ENCODE measurements around the gene LRRIQ1.

The LRRIQ1 gene

DNA sequence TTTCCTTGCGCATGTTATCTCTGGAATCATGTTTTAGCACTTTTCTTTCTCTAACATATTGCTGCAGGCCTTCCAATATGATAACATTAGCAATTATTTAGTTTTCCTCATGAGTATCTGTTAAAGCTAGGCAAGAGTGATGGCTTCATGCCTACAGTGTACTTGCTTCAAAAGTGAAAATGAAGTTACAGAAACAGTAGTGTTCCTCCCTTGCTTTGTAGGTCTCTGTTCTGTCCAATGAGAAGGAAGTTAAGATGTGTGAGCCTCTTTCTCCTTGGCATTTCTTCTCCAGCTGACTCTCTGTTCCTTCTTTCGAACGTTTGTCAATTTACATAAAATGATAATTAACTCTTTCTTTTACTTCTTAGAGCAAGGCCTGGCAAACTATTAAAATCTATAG is 22.2 kb downstream of the LRRIQ1 start:
- no peak for DNase-seq

DNA sequence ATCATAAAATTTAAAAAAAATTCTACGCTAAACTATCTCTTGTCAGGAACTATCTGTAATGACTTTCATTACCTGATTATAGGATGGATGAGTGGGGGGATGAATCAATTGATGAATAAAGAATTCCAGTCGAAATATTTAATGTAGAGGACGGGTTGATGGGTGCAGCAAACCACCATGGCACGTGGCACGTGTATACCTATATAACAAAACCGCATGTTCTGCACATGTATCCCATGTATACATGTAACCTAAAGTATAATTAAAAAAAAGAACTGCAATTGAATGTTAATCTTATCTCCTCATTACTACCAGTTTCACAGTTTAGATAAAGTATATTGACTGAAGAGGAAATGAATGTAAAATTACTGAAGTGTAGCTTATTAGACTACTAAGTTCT is 23.4 kb downstream of the LRRIQ1 start:
- DNase-seq, result no peak

GRCh38 chr12:85060916-85061315 is 24.8 kb downstream of the LRRIQ1 start:
- no peak for DNase-seq

DNA sequence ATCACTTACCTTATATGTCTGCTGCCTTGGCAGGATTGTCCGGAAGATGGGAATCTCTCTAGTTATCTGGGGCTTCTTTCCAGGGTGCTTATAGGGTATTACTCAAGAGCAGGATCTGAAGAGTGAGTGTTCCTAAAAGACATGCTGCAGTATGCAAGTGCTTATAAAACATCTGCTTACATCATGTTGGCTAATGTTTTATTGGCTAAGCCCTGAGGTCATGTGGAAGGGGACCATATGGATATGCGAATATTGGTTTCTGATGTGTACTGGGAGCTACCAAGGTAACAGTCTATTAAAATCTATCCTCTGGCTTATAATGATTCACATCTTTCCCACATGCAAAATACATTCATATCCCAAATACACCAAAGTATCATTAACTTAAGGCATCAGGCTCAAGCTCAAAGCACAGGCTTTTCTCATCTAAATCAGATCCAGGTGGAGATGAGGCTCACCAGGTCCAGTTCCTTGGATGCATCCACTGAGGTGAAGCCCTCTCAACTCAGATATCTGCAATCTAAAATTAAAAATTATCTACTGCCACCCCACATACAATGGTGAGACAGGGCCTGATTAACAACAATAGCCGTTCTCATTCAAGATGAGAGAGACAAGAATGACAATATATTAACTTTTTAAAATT is 29.8 kb downstream of the LRRIQ1 start:
- no peak for DNase-seq

GRCh38 chr12:85072826-85073225 is 36.7 kb downstream of the LRRIQ1 start:
- DNase-seq, result no peak

DNA sequence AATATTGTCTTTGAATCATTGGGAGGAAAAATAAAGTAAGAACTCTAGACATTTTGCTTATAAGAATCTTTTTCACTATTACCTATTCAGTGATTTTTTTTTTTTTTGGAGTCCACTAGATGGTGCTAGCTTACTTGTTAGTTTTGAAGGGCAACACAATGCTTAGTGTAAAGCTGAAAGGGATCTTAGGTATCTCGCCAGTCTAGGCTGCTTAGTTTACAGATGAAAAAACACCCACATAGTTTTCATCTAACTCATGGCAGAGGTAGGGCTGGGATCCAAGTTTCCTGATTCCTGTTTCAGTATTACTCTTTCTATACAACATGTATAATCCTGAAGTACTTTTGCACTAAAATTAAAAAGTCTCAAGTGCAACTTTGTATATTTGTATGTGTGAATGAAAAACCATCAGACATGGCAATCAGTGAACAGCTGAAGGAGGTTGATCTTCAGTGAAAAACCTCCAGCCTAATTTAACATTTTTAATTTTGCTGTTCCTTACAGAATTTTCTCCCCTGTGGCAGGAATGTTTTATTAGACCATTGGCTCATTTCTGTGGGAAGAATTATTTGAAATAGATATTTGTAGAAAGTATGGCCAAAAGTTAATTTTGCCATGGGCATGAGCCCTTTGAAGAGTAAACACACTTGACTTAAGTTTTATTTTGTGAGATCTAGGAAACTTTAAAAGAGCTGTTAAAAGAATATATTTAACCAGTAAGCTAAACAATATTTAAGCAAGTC is 40.7 kb downstream of the LRRIQ1 start:
- no peak for DNase-seq

- DNase-seq, result no peak
Observed at GRCh38 chr12:85085066-85085465, 48.9 kb downstream of the LRRIQ1 start.

DNA sequence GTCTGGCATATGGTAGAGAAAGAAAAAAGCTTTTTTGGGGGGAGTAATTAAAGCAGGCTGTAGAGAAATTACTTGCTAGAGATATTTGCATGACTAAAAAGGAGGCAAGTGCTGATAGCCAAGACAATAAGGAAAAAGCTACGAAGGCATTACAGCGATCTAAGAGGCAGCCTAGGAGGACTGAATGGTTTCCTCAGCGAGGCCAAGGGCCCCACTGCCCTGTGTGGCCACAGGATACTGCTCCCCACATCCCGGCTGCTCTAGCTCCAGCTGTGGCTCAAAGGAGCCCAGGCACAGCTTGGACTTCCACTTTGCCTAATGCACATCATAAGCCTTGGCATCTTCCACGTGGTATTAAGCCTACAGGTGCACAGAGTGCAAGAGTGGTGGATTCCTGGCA is 53.6 kb downstream of the LRRIQ1 start:
- DNase-seq, result no peak

DNA sequence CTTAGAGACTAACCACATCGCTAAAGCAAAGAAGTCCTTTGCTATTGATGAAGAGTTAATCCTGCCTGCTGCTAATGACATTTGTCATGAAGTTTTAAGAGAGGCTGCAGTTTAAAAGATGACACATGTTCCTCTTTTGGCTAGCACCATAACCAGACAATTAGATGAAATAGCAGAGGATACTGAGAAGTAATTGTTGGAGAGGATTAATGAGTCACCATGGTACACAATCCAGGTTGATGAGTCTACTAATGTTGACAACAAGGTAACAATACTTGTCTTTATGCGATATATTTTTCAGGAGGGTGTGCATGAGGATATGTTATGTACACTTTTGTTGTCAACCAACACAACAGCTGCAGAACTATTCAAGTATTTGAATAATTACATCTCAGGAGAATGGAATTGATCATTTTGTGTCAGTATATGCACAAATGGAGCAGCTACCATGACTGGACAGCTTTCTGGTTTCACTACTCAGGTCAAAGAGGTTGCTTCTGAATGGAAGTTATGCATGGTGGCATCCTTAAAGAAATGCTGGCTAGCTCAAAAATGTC is 56.7 kb downstream of the LRRIQ1 start:
- no peak for DNase-seq

- no peak for DNase-seq
Observed at GRCh38 chr12:85095501-85095900, 59.4 kb downstream of the LRRIQ1 start.

DNA sequence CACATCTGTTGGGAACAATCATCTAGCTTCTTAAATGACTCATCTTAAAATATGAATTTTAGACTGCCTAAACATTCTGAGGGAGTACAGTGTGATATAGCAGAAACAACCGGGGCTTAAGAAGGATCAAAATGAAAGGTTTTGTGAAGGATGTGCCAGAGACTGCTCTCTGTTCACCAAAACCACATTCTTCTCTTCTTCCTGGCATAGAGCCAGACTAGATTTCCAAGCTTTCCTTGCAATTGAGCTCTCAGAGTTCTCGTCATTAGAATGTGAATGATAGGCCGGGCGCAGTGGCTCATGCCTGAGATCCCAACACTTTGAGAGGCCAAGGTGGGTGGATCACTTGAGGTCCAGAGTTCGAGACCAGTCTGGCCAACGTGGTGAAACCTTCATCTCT is 94.5 kb downstream of the LRRIQ1 start:
- no peak for DNase-seq

- no peak for DNase-seq
Observed at GRCh38 chr12:85138833-85139232, 102.7 kb downstream of the LRRIQ1 start.

- DNase-seq, result no peak
Observed at GRCh38 chr12:85147331-85147730, 111.2 kb downstream of the LRRIQ1 start.

DNA sequence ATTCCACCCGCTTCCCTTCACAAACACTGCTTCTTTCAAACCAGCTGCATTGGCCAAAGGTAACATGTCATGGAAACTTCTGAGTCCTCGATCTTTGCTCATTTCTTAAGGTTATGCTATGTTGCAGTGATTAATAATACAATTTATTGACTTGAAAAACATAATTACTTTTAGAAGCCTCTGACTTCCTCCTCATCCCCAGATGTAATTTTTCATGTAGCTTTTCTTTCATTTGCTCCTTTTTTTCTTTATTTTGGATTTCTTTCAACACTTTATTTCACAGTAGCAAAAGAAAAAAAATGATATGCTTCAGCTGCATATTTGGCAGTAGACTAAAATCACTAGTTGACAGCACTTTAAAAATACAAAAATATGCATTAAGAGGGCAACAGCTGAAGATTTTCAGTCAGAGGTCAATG is 116.2 kb downstream of the LRRIQ1 start:
- no peak for DNase-seq

- DNase-seq, result no peak
Observed at GRCh38 chr12:85155791-85156190, 119.6 kb downstream of the LRRIQ1 start.

DNA sequence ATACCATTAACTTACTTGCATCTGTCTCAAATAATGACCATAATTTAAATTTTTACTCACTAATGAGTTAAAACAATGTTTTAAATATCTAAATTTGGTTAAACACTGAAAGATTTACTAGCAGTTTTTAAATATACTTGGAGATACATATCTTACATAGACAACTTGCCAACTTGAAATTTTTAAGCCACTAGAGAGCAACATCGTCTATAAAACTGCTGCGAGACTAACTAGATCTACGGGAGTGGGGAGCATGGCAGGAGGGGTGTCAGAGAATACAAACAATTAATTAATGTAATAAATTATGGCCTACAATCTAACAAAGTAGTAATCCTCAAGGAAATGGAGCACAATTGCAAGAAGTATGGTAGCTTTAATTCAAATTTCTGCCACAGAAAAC is 120.4 kb downstream of the LRRIQ1 start:
- no peak for DNase-seq

DNA sequence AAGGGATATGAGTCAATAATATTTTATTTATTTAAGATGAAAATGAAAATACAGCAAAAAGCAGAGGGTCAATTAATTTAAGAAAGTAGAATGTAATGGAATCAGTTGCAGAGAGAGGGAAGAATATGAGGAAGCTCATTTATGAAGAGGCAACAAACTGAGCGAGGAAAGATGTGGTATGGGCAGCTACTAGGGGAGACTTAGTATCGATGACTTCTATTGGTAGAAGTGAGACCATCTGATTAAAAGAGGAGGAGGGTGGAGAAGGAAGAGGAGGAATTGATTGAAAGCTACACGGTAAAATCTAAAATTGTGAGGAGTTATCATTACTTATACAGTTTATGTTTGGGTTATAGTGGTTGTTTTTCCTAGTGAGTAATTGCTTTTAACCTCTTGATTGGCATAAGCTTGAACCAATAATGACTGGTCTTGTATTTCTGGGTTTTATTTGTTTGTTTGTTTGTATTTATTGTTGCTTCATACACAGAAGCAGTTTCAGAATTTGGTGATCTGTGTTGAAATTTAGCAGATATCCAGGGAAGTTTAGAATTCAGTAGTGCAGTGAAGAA is 121.0 kb downstream of the LRRIQ1 start:
- DNase-seq, result no peak

DNA sequence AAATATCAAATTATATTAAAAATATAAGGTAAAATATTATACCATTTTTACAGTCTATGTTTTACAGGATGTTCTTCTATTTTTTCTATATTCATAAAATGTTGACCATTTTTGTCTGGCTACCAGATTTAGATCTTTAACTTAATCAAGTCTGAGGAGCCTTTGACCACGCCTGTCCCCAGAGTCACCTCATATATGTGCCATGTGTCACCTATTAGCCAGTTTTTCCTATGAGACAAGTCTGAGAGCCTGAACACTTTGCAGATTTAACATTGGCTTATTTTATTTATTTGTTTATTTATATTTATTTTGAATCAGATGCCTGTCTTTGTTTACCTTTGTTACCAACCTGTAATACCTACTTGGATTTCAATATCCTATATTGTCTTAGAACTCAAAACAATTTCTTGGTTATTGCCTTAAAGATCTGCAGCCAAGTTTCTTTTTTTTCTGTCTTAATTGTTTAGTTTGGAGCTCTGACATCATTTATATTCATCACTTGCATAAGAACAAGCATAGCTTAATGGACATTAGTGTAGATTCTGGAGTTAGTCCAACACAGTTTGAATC is 127.7 kb downstream of the LRRIQ1 start:
- DNase-seq, result no peak

DNA sequence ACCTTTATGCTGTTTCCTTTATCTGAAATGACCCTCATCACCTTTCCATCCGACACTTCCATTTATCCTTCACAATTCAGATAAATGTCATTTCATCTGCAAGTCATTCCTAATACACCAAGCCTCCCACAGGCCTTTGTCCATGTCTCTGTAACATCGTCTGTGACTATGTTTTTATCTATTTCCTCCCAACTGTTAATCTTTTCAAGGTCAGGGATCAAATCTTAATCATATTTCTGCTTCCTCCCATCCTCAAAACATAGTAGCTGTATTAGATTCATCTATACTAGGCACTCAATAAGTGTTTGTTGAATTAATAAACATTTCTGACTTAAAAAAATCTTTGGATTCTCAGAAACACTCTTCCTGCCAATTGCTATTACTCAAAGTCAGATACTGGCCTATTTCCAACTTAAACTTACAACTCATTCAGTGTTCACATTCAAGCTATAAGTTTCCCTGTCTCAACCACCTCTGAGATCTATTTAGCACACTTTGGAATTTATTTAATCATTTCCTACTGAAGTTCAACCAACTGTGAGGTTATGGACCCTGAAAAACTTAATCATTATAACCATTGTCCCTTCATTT is 143.6 kb downstream of the LRRIQ1 start:
- DNase-seq, result no peak

DNA sequence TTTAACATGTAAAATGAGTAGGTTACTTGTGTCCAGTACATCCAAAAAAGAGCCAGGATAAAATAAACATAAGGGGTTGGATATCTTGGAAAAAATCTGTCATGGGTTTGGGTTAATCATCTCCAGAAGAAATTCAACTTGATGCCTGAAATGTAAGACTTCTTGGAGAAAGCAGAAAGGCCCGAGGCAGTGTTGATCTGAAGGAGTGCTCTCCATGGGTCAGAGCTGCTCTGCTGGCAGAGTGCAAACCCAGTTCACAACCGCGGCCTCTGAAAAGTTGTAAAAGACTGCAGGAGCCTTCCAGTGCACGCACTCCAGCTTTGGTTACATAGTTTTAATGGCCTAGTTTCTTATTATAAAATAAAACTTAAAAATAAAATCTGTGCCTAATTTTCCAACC is 146.5 kb downstream of the LRRIQ1 start:
- no peak for DNase-seq

GRCh38 chr12:85183855-85184254 is 147.7 kb downstream of the LRRIQ1 start:
- no peak for DNase-seq

DNA sequence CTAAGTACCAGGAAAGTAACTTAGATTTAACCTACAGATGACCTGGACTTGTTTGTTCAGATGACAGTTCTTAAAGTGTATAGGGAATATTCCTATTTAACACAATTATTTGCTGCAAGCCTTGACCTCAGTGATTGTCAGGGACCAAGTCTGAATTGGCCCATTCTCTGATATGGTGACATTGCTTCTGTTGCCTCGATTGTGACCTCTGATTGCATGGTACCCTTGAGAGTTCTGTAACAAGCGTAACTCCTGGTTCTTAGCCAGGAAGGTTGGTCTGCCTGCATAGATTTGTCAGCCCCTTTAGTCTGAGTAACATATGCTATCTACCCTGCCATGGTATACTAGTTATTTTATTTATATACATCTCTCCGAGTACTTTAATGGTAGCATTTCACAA is 150.1 kb downstream of the LRRIQ1 start:
- DNase-seq, result no peak

DNA sequence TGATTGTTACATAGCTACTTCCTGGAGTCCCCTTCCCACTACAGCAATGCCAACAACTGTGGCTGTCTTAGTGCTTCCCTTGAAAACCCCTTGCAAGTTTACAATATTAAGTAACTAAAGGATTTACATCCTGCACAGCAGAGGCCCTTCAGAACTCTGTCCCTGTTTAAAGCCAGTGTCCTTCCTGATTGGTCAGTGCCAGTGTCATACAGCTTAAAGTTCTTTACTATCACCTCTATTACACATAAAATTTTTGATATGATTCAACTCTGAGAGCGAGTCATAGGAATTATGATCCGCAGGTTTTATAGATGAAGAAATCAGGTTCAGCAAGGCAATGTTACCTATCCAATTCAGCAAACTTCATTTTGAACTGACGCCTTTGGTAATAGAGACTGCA is 152.5 kb downstream of the LRRIQ1 start:
- DNase-seq, result no peak
